Uterus (tissue), 2 donors: ENCODE results near the gene GPX7.

Experiments used
- CTCF ChIP-seq, 4 experiments: fragments of 200-600 bp in 2 of 4; fragments of 450-650 bp in 2 of 4; sonication (generic) in 2 of 4; IDR thresholded peaks; one replicate each; pipeline ENCODE4 v1.5.1; 2016 to 2019; ENCODE audit warnings: antibody characterized with exemption in 4 of 4, mild to moderate bottlenecking in 2 of 4, moderate library complexity in 1 of 4
- POLR2A ChIP-seq, 2 donors: fragments of 450-650 bp; IDR thresholded peaks; one replicate each; pipeline ENCODE4 v1.6.1; 2016; ENCODE audit warnings: antibody characterized with exemption in 2 of 2, mild to moderate bottlenecking in 1 of 2, moderate library complexity in 1 of 2

GRCh38 chr1:52588535-52588934 is 13.6 kb upstream of the GPX7 start:
- TF ChIP-seq POLR2A (IDR thresholded peaks at IDR 0.05) (no peak), CTCF (IDR thresholded peaks at IDR 0.05) (no peak)
